Mesothelial cell of epicardium (in vitro differentiated cells): Measurements from ENCODE around the gene MITD1. TPM values are rescaled to one million over a fixed set of nuclear protein-coding genes. Genes with fewer than 3 reads are reported as not detected.
"Not testable (repeated sequence)": the region's sequence is repeated elsewhere in the genome, so short reads cannot be mapped to it uniquely, and the experiment has no call there.

Experiments
- DNase-seq, 2 experiments: peaks; one replicate each; pipeline ENCODE4 v3.0.0; 2021; ENCODE audit warnings: low spot score in 2 of 2; ENCODE audit not compliant: unreplicated experiment in 2 of 2
- H3K27ac Mint-ChIP-seq: 2 replicates; pipeline ENCODE4 v1.8.0; 2021; ENCODE audit warnings: mixed read lengths
- H3K27me3 Mint-ChIP-seq: 2 replicates; pipeline ENCODE4 v1.8.0; 2021; ENCODE audit warnings: low read depth, mixed read lengths
- H3K36me3 Mint-ChIP-seq: 2 replicates; pipeline ENCODE4 v1.8.0; 2021; ENCODE audit warnings: mixed read lengths
- H3K4me1 Mint-ChIP-seq: 2 replicates; pipeline ENCODE4 v1.8.0; 2021; ENCODE audit warnings: mixed read lengths
- H3K4me3 Mint-ChIP-seq: 2 replicates; pipeline ENCODE4 v1.8.0; 2021; ENCODE audit warnings: mild to moderate bottlenecking, moderate library complexity, mixed read lengths
- H3K9me3 Mint-ChIP-seq: 2 replicates; pipeline ENCODE4 v1.8.0; 2021; ENCODE audit warnings: mixed read lengths
- CTCF ChIP-seq: fragments of 200-600 bp; sonication (generic); IDR thresholded peaks from one replicate; pipeline ENCODE4 v1.5.0; 2021; ENCODE audit warnings: antibody characterized with exemption; ENCODE audit not compliant: unreplicated experiment
- total RNA-seq: library from RNA; stranded (reverse); gene quantifications from 3 replicates; pipeline ENCODE4 v1.2.1, GENCODE V29; 2021

Gene MITD1
- total RNA-seq, 1 donor from 2014 or later, result 31.5 TPM

- TF ChIP-seq CTCF, result no peak
- peak; percentile 94 to 96 for DNase-seq
- no peaks in the 10 kb centered on the region for H3K9me3 Mint-ChIP-seq
- H3K27me3 Mint-ChIP-seq, result no peaks in the 10 kb centered on the region
- peaks cover 3% of the 10 kb centered on the region for H3K36me3 Mint-ChIP-seq
- peaks cover 12% of the 10 kb centered on the region for H3K4me1 Mint-ChIP-seq
- H3K27ac Mint-ChIP-seq, result peak within 1 kb of the TSS; percentile 98
- peak within 1 kb of the TSS; percentile 96 for H3K4me3 Mint-ChIP-seq
Measured at GRCh38 chr2:99141110-99142108, 39.4 kb downstream of the MITD1 start, which contains the start of gene C2orf15. C2orf15 (plus strand) TSS chr2:99141707; CDS start chr2:99150559, 8,852 bp downstream.

DNA sequence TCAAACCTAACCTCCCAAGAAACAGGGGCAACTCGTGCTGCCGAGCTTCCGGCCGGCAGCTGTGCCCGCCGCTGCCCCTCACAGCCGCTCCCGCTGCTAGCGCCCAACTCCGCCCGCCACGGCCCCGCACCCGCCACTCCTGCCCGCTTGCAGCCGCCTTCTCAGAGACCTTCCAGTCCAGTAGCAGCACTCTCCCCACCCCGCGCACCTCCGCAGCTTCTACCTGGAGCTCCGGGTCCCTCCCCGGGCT lies 40.1 kb downstream of the MITD1 start:
- Mint-ChIP-seq H3K36me3 (peaks cover 6% of the 10 kb centered on the region), H3K4me3 (peak overlapping the region; percentile 96), H3K27ac (peak overlapping the region; percentile 98), H3K9me3 (peaks cover 3% of the 10 kb centered on the region), H3K27me3 (no peaks in the 10 kb centered on the region), H3K4me1 (peaks cover 12% of the 10 kb centered on the region)
- no peak for DNase-seq
- TF ChIP-seq CTCF, result no peak

DNA sequence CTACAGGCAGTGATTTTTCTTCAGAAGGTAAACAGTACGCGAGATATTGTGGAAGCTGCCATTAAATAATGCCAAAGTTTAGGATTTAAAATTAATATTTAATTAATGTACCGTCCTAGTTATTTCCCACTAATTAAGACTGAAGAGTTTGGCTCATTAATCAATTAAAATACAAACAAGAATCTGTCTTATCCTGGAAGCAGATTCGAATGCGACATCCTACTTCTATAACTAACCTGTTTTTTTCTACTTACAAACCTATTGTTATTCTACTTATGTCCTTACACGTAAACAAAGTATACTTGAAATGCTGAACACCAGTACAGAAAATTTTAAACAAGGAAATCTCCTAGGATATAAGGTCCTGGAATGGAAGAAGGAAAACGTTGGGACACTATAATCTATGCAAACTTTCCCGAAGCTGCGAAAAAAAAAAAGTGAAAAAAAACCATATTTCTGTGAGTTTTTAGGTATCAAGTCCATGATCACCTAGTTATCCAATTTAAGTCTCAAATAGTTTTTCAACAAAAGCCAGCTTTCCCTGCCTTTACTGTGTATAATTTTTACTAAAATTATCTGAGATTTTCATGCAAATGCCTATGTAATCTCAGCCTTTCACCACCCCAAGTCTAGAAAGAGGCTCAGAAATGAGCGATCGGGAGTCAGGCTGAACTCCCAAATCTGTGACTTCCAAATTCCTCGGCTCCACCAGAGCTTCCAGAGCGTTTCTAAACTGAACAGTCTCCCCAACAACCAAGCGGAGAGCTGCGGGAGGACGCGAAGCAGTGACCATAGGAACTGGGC lies 40.6 kb downstream of the MITD1 start:
- Mint-ChIP-seq H3K9me3 (peaks cover 3% of the 10 kb centered on the region), H3K27ac (peak overlapping the region; percentile 98), H3K36me3 (peaks cover 6% of the 10 kb centered on the region), H3K4me3 (peak overlapping the region; percentile 96), H3K4me1 (peaks cover 12% of the 10 kb centered on the region), H3K27me3 (no peaks in the 10 kb centered on the region)
- DNase-seq, result no peak
- no peak for TF ChIP-seq CTCF

DNA sequence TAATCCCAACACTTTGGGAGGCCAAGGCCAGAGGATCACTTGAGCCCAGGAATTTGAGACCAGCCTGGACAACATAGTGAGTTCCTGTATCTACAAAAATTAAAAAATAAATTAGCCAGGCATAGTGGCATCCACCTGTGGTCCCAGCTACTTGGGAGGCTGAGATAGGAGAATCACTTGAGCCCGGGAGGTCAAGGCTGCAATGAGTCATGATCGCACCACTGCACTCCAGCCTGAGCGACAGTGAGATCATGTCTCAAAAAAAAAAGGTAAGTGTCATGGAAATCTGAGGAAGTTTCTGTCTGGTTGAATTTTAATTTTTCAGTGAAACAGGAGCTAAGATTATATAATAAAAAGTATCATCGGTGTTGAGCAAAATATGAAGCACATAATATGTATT lies 41.9 kb downstream of the MITD1 start:
- Mint-ChIP-seq H3K36me3 (peaks cover 13% of the 10 kb centered on the region), H3K9me3 (peaks cover 10% of the 10 kb centered on the region), H3K4me1 (peaks cover 12% of the 10 kb centered on the region), H3K4me3 (no peak overlapping the region), H3K27ac (no peak overlapping the region), H3K27me3 (no peaks in the 10 kb centered on the region)
- no peak for TF ChIP-seq CTCF
- DNase-seq, result no peak

GRCh38 chr2:99135044-99135556 lies 45.8 kb downstream of the MITD1 start:
- H3K36me3 Mint-ChIP-seq, result peaks cover 31% of the 10 kb centered on the region
- not testable (repeated sequence) for H3K4me1 Mint-ChIP-seq, H3K27me3 Mint-ChIP-seq, H3K27ac Mint-ChIP-seq, H3K4me3 Mint-ChIP-seq, DNase-seq
- H3K9me3 Mint-ChIP-seq, result peaks cover 47% of the 10 kb centered on the region
